Natural killer cell (primary cell): ENCODE results near the gene C14orf39. TPM values are rescaled to one million over a fixed set of nuclear protein-coding genes. Genes with fewer than 3 reads are reported as not detected.
"Not testable (repeated sequence)": the region's sequence is repeated elsewhere in the genome, so short reads cannot be mapped to it uniquely, and the experiment has no call there.

Source experiments
- ATAC-seq, 3 donors: fragments of 150-1000 bp in 2 of 3; fragments of 200-7000 bp in 1 of 3; cut with Tn5 transposase; 1 replicate in 1 of 3; 2 replicates in 2 of 3; pipeline ENCODE4 v1.10.0; 2021; ENCODE audit warnings: mild to moderate bottlenecking in 2 of 3, moderate library complexity in 2 of 3
- DNase-seq, 2 donors: peaks; one replicate each; pipeline versions ENCODE4 v3.0.0 to v3.0.0-alpha.2; 2013 to 2021; ENCODE audit warnings: mixed read lengths in 1 of 2
- H3K27ac ChIP-seq: one replicate; pipeline ENCODE4 v1.5.1; 2013; ENCODE audit warnings: mild to moderate bottlenecking, low read length
- H3K27me3 ChIP-seq: one replicate; pipeline ENCODE4 v1.6.1; 2013; ENCODE audit warnings: low read length; ENCODE audit not compliant: control insufficient read depth, insufficient read depth
- H3K36me3 ChIP-seq: one replicate; pipeline ENCODE4 v1.6.1; 2013; ENCODE audit warnings: low read length; ENCODE audit not compliant: control insufficient read depth, insufficient read depth
- H3K4me1 ChIP-seq: one replicate; pipeline ENCODE4 v1.6.1; 2013; ENCODE audit warnings: low read length; ENCODE audit not compliant: control insufficient read depth, insufficient read depth
- H3K4me3 ChIP-seq: one replicate; pipeline ENCODE4 v1.5.1; 2013; ENCODE audit warnings: low read length
- H3K9me3 ChIP-seq: one replicate; pipeline ENCODE4 v1.6.1; 2013; ENCODE audit warnings: low read length; ENCODE audit not compliant: control insufficient read depth, insufficient read depth
- H3K27ac Mint-ChIP-seq, 2 donors: one replicate each; pipeline ENCODE4 v1.8.0; 2022; ENCODE audit warnings: mild to moderate bottlenecking in 2 of 2, mixed read lengths in 2 of 2, moderate library complexity in 1 of 2
- H3K27me3 Mint-ChIP-seq, 2 donors: one replicate each; pipeline ENCODE4 v1.8.0; 2022; ENCODE audit warnings: low read depth in 2 of 2, mixed read lengths in 2 of 2
- H3K36me3 Mint-ChIP-seq: one replicate; pipeline ENCODE4 v1.8.0; 2022; ENCODE audit warnings: mixed read lengths
- H3K4me1 Mint-ChIP-seq, 2 donors: one replicate each; pipeline ENCODE4 v1.8.0; 2022; ENCODE audit warnings: mixed read lengths in 2 of 2
- H3K4me3 Mint-ChIP-seq: one replicate; pipeline ENCODE4 v1.8.0; 2022; ENCODE audit warnings: mild to moderate bottlenecking, moderate library complexity, mixed read lengths
- H3K9me3 Mint-ChIP-seq, 2 donors: one replicate each; pipeline ENCODE4 v1.8.0; 2022; ENCODE audit warnings: mixed read lengths in 2 of 2
- WGBS: methylation state at CpG from one replicate; pipeline ENCODE4 v1.1.7; 2013; ENCODE audit warnings: missing lambda C conversion rate; ENCODE audit not compliant: insufficient coverage; 5-methylcytosine and 5-hydroxymethylcytosine counted together
- intact Hi-C: fragments of 100-400 bp; cut with micrococcal nuclease; formaldehyde crosslinking; loops from one replicate; pipeline ENCODE4 v1.14.2; 2022
- total RNA-seq, 4 donors: library from RNA; stranded (reverse); fragments of 120-200 nt in 1 of 4; gene quantifications; one replicate each; pipeline versions ENCODE4 v1.2.3 to v1.2.4, GENCODE V29; 2013 to 2022
- TF ChIP-seq, protein P1 (sequence below): fragments of 200-600 bp; IDR thresholded peaks from one replicate; pipeline ENCODE4 v1.8.0; 2022; ENCODE audit warnings: antibody characterized with exemption

Gene C14orf39
- total RNA-seq, 3 donors from 2014 or later (not counting 1 experiment from before 2014, with no cell fraction given): not detected

DNA sequence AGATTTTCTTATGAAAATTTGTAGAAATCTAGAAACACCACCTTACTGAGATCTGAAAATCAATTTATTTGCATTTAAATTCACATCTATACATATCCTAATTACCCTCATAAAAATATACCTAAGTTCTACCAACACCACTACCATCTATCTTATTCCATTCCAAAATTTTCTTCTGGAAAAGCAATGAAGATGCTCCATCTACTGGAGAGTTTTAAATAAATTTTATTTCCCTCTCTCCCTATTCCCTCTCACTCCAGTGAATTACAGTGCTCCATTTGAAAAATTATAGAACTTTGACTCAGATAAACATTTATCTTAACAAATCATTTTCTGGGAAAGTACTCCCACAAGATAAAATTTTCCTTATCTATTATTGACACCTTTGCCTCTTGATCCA, 2.3 kb upstream of the C14orf39 start:
- TF ChIP-seq, protein P1, sequence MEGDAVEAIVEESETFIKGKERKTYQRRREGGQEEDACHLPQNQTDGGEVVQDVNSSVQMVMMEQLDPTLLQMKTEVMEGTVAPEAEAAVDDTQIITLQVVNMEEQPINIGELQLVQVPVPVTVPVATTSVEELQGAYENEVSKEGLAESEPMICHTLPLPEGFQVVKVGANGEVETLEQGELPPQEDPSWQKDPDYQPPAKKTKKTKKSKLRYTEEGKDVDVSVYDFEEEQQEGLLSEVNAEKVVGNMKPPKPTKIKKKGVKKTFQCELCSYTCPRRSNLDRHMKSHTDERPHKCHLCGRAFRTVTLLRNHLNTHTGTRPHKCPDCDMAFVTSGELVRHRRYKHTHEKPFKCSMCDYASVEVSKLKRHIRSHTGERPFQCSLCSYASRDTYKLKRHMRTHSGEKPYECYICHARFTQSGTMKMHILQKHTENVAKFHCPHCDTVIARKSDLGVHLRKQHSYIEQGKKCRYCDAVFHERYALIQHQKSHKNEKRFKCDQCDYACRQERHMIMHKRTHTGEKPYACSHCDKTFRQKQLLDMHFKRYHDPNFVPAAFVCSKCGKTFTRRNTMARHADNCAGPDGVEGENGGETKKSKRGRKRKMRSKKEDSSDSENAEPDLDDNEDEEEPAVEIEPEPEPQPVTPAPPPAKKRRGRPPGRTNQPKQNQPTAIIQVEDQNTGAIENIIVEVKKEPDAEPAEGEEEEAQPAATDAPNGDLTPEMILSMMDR: no peak
- H3K36me3 ChIP-seq: no peaks in the 10 kb centered on the region
- no peaks in the 10 kb centered on the region for H3K4me1 Mint-ChIP-seq
- no peak overlapping the region for H3K4me3 ChIP-seq
- ATAC-seq (no peak), DNase-seq (no peak)
- H3K4me3 Mint-ChIP-seq: no peak overlapping the region
- H3K27me3 ChIP-seq: peaks cover 35% of the 10 kb centered on the region
- H3K36me3 Mint-ChIP-seq: no peaks in the 10 kb centered on the region
- no peak overlapping the region for H3K27ac ChIP-seq
- H3K9me3 ChIP-seq: peaks cover 5% of the 10 kb centered on the region
- H3K9me3 Mint-ChIP-seq: peaks cover 0 to 3% of the 10 kb centered on the region in 2 donors
- peaks cover 0 to 12% of the 10 kb centered on the region in 2 donors for H3K27me3 Mint-ChIP-seq
- H3K27ac Mint-ChIP-seq: no peak overlapping the region
- H3K4me1 ChIP-seq: peaks cover 11% of the 10 kb centered on the region
- intact Hi-C loops: no loop called here

DNA sequence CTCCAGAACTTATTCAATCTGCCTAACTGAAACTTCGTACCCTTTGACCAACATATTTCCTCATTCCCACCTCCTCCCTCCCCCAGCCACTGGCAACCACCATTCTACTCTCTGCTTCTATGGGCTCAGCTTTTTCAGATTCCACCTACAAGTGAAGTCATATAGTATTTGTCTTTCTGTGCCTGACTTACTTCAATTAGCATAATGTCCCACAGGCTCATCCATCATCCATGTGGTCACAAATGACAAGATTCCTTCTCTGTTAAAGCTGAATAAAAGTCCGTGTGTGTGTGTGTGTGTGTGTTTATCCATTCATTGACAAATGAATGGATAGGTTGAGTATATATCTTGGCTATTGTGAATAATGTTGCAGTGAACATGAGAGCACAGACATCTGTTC, 1.3 kb upstream of the C14orf39 start:
- no peak overlapping the region for H3K4me3 ChIP-seq
- H3K27me3 ChIP-seq: peaks cover 35% of the 10 kb centered on the region
- peaks cover 5% of the 10 kb centered on the region for H3K9me3 ChIP-seq
- H3K27ac Mint-ChIP-seq: no peak overlapping the region
- WGBS: 23% methylated on average over 2 of the region's 2 CpGs
- peaks cover 0 to 3% of the 10 kb centered on the region in 2 donors for H3K9me3 Mint-ChIP-seq
- intact Hi-C loops: no loop called here
- DNase-seq (no peak), ATAC-seq (no peak)
- H3K4me1 Mint-ChIP-seq: no peaks in the 10 kb centered on the region
- H3K4me3 Mint-ChIP-seq: no peak overlapping the region
- no peaks in the 10 kb centered on the region for H3K36me3 Mint-ChIP-seq
- no peaks in the 10 kb centered on the region for H3K36me3 ChIP-seq
- TF ChIP-seq, protein P1: no peak
- peaks cover 0 to 12% of the 10 kb centered on the region in 2 donors for H3K27me3 Mint-ChIP-seq
- H3K4me1 ChIP-seq: peaks cover 11% of the 10 kb centered on the region
- no peak overlapping the region for H3K27ac ChIP-seq

DNA sequence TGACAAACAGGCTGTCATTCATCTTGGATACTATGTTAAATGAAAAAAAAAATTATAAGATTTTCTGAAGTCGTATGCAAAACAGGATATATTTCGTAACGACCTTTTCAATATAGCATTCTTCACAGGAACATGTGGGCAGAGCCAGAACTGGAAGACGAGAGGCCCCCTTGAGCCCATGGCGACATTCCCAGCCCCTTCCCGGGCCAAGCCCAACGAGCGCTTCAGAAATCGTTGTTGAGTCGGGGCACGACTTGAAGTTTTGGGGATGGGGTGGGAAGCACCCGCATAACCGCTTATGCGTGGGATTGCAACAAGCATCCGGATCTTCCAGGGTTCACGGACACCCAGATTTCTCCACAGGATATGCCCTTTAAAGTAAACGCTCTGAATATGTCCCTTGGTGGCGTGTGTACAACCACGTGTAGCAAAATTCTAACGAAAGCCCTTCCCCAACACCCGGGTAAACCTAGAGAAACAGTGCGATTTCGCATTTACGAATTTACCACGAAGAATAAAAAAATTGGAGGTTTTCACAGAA, 736 bp downstream of the C14orf39 start:
- peaks cover 11% of the 10 kb centered on the region for H3K4me1 ChIP-seq
- intact Hi-C loops: no loop called here
- H3K9me3 ChIP-seq: peaks cover 5% of the 10 kb centered on the region
- no peaks in the 10 kb centered on the region for H3K4me1 Mint-ChIP-seq
- no peak overlapping the region for H3K27ac ChIP-seq
- no peaks in the 10 kb centered on the region for H3K36me3 ChIP-seq
- peaks cover 6 to 10% of the 10 kb centered on the region in 2 donors for H3K27me3 Mint-ChIP-seq
- H3K27me3 ChIP-seq: peaks cover 35% of the 10 kb centered on the region
- no peak overlapping the region for H3K27ac Mint-ChIP-seq
- H3K9me3 Mint-ChIP-seq: peaks cover 3% of the 10 kb centered on the region in 2 donors
- H3K4me3 ChIP-seq: no peak overlapping the region
- H3K36me3 Mint-ChIP-seq: no peaks in the 10 kb centered on the region
- ATAC-seq (peak in 1 of 3 donors; percentile 10), DNase-seq (no peak)
- WGBS: 14% methylated on average over 25 of the region's 25 CpGs
- no peak overlapping the region for H3K4me3 Mint-ChIP-seq
- TF ChIP-seq, protein P1: no peak

DNA sequence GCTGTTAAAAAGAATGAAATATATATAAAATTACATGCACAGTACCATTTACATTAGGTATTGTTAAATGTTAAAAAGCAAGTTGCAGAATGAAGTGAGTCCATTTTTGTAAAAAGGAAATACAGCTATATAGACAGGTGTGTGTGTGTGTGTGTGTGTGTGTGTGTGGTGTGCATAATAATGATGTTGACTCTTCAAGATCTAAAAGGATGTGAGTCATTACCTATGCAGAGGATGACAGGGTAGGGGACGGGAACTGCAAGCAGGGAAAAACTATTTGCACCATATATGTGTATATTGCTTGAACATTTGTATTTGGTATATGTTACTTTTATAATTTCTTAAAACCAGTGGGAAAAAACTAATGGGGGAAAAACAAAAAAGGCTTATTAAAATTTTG, 3.1 kb downstream of the C14orf39 start:
- H3K27ac ChIP-seq: no peak overlapping the region
- H3K27ac Mint-ChIP-seq: no peak overlapping the region

DNA sequence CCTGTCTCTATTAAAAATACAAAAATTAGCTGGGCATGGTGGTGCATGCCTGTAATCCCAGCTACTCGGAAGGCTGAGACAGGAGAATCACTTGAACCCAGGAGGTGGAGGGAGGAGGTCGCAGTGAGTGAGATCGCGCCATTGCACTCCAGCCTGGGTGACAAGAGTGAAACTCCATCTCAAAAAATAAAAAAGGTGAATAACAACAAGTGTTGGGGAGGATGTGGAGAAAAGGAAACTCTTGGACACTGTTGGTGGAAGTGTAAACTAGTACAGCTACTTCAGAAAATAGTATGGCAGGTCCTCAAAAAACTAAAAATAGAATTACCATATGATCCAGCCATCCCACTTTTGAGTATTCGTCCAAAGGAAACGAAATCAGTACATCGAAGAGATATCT, 5.6 kb downstream of the C14orf39 start:
- H3K4me1 Mint-ChIP-seq, H3K27ac ChIP-seq, H3K4me1 ChIP-seq, H3K27ac Mint-ChIP-seq, ATAC-seq, H3K4me3 Mint-ChIP-seq, H3K9me3 Mint-ChIP-seq, intact Hi-C loops, H3K36me3 ChIP-seq, H3K36me3 Mint-ChIP-seq, H3K27me3 ChIP-seq, DNase-seq, H3K4me3 ChIP-seq, H3K9me3 ChIP-seq: not testable (repeated sequence)
- 91% methylated on average over 6 of the region's 7 CpGs for WGBS
- peaks cover 6 to 10% of the 10 kb centered on the region in 2 donors for H3K27me3 Mint-ChIP-seq

More for the DNA sequence above, 3.1 kb downstream of the C14orf39 start:
- Mint-ChIP-seq H3K27me3 (peaks cover 6 to 10% of the 10 kb centered on the region in 2 donors), H3K9me3 (peaks cover 3% of the 10 kb centered on the region in 2 donors), H3K36me3 (no peaks in the 10 kb centered on the region), H3K4me3 (no peak overlapping the region), H3K4me1 (no peaks in the 10 kb centered on the region)
- no peak overlapping the region for H3K4me3 ChIP-seq
- WGBS: no CpG with 5 or more reads among the region's 1 CpG
- ATAC-seq (no peak), DNase-seq (no peak)
- peaks cover 7% of the 10 kb centered on the region for H3K9me3 ChIP-seq
- peaks cover 26% of the 10 kb centered on the region for H3K27me3 ChIP-seq
- intact Hi-C loops: no loop called here
- TF ChIP-seq, protein P1: no peak
- no peaks in the 10 kb centered on the region for H3K36me3 ChIP-seq
- peaks cover 11% of the 10 kb centered on the region for H3K4me1 ChIP-seq
